HG02981 (cell line): ENCODE data around the gene TRAIP.
"Not testable (repeated sequence)": the region's sequence is repeated elsewhere in the genome, so short reads cannot be mapped to it uniquely, and the experiment has no call there.

Source experiments
- ATAC-seq: cut with Tn5 transposase; IDR thresholded peaks from one replicate; pipeline ENCODE4 v1.9.1; 2021; ENCODE audit warnings: mild to moderate bottlenecking, moderate library complexity; ENCODE audit not compliant: unreplicated experiment

TRAIP gene

DNA sequence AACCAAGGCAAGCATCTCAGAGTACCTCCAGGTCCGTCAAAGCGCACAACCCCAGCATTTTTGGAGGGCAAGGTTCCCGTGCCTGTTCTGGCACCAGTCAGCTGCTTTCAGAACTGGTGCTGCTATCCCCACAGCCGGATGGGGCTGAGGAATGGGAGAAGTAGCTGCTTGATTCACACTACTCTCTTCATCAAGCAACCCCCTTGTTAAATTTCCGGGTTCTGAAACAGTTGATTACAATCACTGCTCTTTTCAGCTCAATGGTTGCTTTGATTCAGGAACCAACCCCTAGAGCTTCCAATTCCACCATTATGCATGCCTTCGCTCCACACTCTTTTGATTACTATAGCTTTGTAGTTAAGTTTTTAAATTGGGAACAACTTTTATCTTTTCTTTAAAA, 30.3 kb downstream of the TRAIP start:
- ATAC-seq: no peak

DNA sequence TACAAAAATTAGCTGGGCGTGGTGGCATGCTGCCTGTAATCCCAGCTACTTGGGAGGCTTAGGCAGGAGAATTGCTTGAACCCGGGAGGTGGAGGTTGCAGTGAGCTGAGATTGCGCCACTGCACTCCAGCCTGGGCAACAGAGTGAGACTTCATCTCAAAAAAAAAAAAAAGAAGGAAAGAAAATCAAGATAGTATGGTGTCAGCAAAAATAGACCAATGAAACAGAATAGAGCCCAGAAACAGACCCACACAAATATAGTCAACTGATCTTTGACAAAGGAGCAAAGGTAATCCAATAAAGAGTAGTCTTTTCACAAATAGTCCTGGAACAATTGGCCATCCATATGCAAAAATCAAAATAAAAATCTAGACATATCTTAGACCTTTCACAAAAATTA, 33.2 kb downstream of the TRAIP start:
- ATAC-seq: not testable (repeated sequence)

DNA sequence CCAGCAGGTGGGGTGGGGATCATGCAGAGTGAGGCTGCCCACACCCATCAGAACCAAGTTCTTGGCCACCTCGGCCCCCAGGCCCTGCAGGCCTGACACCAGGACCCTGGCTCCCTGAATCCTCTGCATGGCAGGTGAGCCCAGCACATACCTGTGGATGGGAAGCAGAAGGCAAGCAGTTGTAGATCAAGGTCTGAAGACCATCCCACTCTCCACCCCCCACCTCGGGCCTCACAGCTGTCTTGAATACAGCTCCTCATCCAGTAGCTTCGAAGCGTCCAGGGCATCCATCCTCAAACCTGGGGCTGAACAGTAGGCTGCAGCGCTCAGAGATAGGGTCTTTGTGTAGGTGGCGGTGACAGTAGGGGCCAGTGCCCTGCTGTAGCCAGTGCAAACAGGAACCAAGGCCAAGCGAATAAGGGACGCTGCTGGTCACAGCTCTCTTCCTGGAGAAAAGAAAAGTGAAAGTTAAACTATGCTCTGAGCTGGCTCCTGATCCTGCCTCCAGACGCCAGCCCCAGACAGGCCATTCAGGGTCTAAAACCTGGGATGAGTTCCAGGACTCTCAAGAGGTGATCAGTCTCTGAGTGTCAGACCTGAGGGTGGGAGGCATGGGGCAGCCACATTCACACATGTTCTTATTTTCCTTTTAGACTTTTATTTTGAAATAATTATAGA, 42.7 kb downstream of the TRAIP start, which contains the start of gene UBA7:
TSS of gene UBA7 (minus strand) at position 457 of the 678 bp plus-strand sequence. CDS start at position 291, 166 bp downstream.
- peak; percentile 62 for ATAC-seq

DNA sequence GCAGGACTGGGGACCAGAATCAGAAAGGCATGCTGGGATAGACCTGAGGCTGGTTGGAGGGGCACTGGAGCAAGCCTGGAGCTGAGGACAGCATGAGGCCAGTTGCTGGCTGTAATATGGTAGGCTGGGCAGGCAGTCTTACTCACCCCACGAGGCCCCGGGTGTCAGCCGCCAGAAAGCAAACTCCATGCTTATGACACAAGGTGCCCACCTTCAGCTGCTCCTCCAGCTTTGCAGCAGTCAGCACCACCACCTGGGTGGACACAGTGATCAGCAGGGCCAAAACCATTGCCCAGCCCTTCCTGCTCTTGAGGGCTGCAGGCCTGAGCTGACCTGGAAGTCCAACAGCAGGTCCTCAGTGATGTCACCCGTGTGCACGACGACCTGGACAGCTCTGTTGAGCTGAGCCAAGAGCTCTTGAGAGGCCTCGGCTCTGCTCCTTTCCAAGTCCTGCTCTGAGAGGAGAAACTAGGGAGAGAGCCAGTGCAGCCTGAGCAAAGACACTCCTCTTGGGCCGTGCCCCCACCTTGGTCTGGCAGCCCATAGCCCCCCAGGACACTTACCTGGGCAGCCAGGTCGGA, 43.4 kb downstream of the TRAIP start:
- no peak for ATAC-seq

DNA sequence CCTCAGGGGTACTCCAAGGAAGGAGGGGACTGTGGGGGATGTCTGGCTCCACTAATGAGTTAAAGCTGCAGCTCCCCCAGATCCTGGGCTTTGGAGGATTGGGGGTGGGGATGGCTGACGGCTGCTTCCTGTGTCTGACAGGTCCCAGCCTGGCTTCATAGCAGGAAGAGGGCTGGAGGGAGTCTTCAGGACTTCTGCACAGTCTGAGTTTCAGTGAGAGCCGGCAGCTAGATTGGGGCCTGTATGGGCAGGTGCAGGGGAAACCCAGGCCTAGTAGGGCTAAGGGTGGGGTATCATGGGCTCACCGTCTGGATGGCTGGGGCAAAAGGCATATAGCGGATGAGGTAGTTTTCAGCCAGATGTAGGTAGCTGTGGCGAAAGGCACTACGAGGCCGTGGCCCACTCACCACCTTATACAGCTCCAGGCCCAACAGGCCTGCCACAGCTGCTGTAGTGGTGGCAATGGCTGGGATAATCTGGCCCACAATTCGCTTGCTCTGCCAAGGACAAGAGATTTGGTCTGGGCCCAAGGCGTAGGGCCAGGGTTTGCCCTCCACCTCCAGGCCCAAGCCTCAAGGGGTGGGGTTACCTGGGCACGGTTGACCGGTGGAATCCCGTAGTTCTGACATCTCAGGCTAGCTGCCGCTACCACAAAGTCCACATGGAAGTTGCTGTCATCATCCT, 48.8 kb downstream of the TRAIP start:
- no peak for ATAC-seq

DNA sequence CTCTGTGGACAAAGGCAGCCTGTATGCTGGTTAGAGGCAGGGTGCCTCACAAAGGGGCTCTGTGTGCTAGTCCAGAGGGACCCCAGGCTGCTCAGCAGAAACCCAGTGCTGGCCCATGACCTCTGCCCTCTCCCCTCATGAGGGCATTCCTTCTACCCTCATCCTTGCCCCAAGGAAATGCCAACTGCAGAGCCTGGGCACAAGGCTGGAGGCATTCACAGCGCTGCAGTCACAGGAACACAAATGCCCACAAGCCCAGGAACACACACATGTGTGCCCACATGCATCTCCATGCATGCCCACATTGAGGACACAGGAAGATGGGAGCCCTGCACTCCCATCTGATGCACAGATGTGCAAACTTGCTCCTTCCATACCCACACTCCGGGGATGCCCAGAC, 49.5 kb downstream of the TRAIP start:
- no peak for ATAC-seq

DNA sequence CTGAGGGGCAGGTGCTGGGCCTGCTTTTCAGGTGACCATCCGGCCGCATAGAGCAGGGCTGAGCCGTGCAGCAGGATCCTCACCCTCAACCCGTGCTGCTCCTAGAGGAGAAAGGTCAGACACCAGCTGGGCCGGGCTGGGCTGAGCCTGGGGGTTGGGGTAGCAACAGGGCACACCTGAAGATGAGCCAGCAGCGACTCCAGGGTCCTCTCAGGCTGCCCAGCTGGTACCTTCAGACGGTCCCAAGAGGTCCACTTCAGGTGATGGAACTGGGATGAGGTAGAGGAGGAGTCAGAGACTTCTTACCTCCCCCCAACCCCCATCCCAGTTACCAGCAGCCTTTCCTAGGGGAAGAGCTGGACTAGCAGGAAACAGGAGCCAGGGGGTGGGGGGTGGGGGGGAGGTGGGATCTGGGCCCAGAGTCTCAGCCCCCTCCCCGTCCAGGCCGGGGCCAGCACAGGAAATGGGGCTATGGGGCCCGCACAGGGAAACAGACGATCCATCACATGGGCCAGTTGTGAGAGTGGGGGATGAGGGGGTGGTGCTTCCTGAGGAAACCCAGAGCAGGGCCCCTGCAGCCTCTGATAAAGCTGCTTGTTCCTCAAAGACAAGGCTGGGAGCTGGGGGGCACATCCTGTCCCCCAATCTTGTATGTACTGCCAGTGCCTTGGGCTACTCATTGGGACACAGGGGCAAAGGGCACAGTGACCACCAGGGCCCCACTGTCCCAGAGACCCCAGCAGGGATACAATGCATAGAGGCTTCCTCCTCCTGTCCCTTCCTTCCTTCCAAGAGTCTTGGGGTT, 50.3 kb downstream of the TRAIP start:
- ATAC-seq: no peak

DNA sequence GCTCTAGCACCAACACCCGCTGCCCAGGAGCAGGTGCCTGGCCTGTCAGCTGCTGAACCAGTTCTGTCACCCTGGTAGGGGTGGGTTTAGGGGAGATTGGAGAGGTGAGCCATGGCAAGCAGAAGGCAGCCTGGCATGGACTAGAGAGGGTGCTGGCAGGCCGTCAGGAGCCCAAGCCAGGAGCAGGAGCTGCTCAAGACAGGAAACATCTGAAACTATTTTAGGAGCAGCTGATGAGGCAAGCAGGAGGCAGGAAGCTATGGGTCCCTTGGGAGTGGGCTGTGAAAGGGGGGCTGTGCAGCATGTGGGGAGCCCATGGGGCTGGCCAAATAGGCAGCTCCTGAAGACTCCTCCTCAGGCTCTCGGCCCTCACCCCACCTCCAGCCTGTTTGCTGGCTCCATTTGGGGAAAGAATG, 51.0 kb downstream of the TRAIP start:
- no peak for ATAC-seq

DNA sequence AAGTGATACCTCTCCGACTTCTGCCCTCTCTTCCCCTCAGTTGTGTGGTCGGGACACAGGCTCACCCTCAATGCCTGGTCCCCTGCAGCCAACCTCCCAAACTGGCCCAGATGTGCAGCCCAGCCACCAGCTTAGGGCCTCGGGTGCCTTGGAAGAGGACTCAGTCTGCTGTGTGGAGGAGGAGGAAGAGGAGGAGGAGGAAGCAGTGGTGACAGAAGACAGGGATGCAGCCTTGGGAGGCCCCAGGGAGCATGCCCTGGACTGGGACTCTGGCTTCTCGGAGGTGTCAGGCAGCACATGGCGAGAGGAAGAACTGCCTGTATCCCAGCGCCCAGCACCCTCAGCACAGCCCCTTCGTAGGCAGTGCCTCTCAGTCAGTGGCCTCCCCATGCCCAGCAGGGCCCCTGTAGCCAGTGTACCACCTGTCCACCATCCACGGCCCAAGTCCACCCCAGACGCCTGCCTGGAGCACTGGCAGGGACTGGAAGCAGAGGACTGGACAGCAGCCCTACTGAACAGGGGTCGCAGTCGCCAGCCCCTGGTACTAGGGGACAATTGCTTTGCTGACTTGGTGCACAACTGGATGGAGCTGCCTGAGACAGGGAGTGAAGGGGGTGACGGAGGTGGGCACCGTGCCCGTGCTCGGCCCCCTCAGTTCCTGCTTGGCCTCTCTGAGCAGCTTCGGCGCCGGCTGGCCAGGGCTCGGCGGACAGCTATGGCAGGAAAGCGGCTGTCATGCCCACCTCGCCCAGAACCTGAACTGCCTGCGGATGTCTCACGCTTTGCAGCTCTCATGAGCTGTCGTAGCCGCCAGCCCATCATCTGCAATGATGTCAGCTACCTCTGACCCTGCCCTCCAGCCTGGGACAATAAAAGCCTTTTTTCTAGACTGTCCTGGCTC, 52.0 kb downstream of the TRAIP start:
- no peak for ATAC-seq

DNA sequence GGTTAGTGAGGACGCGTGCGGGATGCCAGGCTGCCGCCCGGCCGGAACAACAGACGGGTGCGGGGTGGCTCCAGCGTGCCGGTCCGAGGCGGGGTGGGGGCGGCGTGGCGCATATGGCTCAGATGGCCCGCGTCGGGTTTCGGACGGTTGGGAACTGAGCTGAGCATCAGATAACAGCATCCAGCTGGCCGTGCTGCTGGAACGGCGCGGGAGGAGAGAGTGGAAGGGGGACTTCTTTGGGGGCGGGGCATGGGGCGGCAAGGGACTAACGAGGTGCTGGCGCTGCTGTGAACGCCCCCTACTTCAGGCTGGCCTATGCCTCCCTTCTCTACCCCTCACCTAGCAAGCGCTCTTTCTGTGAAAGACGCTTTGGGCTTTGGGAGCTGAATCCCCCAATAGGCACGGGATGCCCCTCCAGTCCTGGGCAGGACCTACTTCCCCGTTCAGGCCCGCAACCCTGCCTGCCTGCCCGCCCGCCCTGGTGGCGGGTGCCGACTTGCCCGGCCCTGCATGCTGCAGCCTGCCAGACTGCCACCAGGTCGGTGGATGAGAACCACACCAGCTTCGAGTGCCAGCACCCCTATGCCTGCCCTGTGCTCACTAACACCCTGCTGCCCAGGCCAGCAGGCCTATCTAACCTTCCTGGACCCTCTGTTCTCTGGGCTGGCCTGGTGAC, 52.8 kb downstream of the TRAIP start:
- ATAC-seq: no peak

DNA sequence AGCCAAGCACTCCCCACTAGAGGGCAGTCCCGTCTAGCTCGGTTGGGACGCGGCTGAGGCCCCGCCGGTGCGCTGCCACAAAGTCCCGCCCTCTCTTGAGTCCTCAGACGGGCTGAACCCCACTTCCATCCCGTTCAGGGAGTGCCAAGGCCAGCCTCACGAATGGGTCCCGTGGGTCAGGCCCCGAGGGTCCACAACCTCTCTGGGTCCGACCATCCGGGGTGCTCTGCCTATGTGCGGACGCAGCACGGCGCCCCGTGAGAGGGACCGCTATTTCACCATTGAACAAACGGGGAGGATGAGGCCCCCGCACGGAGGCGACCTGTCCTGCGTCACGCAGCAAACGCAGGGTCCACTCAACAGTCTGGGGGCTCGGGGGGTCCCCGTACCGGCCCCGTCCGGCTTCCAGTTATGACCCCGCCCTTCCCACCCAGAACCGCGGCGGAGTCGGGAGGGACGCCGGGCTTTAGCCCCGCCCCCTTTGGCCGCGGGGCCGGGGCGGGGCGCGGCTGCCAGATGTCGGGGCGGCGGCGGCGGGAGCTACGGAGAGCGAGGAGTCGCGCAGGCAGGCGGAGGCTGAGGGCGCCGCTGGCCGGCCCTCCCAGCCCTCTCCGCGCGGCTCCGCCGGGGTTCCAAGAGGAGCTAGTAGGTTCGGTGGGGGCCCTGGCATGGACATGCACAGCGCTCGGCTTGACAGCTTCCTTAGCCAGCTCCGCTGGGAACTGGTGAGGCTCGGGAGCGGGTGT, 53.5 kb downstream of the TRAIP start, which contains the start of gene INKA1:
TSS of gene INKA1 (plus strand) at position 543 of the 746 bp plus-strand sequence. CDS start at position 675, 132 bp downstream.
- peak; percentile 46 for ATAC-seq

DNA sequence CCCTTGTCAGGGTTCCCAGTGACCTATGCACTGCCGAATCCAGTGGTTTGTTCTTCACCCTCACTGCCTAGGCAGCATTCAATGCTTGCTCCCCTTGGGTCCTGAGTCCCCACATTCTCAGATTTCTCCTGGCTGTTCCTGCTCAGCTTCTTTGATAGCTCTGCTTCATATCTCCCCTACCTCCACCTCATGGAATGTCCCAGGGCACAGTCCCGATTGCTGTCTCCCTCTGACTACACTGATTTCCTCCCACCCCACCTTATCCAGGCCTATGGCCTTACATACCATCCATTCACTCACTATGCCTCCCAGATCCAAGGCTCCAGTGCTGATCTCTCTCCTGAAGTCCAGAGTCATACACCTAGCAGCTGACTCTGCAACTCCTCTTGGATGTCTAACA, 55.2 kb downstream of the TRAIP start:
- ATAC-seq: no peak

DNA sequence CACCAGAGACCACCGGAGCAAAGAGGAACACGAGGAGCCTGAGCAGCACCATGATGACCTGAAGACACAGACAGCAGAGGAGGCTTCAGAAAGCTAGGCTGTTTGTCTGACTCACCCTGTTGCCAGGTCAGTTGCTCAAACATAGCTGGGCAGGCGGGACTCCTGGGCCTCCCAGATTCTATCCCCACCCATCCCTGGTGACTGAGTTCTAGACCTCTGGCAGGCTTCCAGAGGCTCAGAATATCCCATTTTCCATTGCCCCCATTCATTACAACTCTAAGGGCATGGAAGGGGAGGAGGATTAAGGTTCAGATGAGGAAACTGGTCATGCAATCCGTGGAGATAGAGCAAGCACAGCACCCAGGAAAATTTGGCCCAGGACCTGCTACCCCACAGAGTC, 56.6 kb downstream of the TRAIP start, which contains the start of gene CDHR4:
TSS of gene CDHR4 (minus strand) at position 113 of the 400 bp plus-strand sequence. CDS start at position 52, 61 bp downstream.
- no peak for ATAC-seq

DNA sequence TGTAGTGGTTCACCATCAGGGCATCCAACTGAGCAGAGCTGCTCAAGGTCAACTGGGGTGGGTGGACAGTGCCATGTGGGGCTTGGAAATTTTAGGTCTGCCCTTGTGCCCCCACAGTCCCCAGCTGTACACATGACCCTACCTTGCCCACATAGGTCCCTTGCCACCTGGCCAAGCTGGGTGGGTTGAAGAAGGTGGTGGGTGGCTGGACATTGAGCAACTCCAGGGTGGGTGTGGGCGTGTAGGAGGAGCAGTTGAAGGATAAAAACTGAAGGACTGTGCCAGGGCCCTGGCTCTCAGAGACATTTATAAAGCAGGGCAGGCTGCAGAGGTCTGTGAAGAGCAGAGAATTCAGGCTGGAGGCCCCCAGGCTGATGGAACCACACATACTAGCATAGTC, 57.3 kb downstream of the TRAIP start:
- no peak for ATAC-seq

DNA sequence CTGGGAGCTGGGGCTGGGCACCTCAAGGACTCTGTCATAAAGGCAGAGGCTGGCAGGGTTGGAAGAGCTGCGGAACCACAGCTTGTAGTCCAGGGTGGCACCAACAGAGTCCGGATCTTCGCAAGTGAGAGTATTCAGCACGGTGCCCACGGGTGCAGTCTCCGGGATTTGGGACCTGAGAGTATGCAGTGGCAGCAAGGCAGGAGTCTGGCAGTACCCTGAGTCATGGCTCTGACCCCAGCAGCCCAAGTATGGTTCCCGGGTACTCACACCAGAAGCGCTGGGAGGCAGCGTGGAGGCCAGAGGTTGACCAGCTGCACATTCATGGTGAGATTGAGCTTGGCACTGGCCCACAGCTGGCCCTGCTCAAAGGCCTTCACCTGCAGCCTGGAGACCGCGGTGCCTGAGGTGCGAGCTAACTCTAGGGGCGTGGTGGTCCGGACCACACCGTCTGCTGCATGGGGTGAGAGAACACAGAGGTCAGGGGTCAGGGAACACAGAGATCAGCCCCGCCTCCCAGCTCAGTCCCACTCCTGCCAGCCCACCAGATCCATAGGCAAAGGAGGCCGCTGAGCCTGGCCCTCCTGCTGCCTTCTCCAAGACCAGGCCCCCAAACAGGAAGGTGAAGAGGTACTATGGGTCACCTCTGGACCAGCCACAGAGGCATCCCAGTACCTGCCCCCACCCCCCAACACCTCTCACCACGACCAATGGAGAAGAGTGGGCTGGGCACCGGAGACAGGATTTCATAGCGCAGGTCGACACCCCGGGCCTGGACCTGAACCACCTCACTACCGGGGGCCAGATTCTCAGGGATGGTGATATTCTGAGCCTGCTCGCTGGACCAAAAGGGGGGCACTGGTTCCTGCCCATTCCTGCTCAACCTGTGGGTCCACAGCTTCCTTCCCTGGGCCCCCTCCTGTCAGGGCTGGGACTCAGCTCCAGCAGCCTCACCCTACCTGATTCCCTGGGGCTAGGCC, 61.1 kb downstream of the TRAIP start:
- no peak for ATAC-seq

DNA sequence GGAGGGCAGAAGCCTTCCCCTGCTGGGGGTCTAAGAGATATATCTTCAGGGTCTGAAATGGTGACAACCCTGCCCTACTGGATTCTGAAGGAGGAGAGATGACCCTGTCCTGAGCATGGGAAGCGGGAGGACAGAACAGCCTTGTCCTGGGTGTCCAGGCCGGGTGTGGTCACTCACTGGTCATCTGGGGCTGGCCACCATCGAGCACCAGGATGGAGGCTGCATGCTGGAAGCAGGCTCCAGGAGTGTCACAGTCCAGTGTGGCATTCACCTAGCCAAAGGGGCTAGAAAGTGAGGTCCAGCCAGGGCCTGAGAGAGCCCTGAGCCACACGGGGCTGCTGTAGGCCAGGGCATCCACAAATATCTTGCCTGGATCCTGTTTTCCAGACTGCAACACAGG, 61.9 kb downstream of the TRAIP start:
- ATAC-seq: no peak

DNA sequence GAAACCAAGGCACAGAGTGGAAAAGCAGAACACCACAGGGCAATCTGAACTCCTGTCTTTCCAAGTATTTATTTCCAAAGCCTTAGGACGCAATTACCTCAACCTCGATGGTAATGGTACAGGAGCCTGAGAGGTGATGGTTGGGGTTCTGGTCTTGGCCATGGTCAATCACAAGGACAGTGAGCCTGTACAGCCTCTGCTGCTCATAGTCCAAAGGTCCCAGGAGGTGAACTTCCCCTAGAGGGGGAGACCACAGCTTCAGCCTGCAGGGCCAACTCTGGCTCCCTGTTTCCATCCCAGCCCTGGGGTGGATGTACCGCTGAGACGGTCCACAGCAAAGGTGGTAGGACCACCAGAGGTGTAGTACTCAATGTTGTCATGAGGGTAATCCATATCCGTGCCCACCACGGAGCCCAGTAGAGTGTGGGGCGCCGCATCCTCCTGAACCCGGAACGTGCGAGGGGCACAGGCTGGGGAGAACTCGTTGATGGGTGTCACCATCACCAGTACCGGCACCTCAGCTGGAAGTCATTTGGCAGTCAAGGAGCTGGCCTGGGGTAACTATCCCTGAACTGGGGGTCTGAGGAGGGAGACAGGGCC, 62.8 kb downstream of the TRAIP start:
- no peak for ATAC-seq
